HEK293T (cell line): ENCODE data around the gene SOX6.

Source experiments
- ARNT ChIP-seq: fragments of 450-650 bp; IDR thresholded peaks from 2 replicates; pipeline ENCODE4 v1.6.1; 2017; ENCODE audit warnings: mild to moderate bottlenecking
- BHLHE40 ChIP-seq: fragments of 450-650 bp; IDR thresholded peaks from 2 replicates; pipeline ENCODE4 v1.6.1; 2016; ENCODE audit warnings: mild to moderate bottlenecking, moderate library complexity, borderline replicate concordance
- ELF4 ChIP-seq: fragments of 450-650 bp; IDR thresholded peaks from 2 replicates; pipeline ENCODE4 v1.6.1; 2017; ENCODE audit warnings: antibody characterized with exemption
- FOXA1 ChIP-seq: fragments of 450-650 bp; IDR thresholded peaks from 2 replicates; pipeline ENCODE4 v1.6.1; 2016; ENCODE audit warnings: mild to moderate bottlenecking
- FOXK2 ChIP-seq: fragments of 450-650 bp; IDR thresholded peaks from 2 replicates; pipeline ENCODE4 v1.6.1; 2016; ENCODE audit warnings: mild to moderate bottlenecking
- FOXM1 ChIP-seq: fragments of 450-650 bp; IDR thresholded peaks from 2 replicates; pipeline ENCODE4 v1.6.1; 2017; ENCODE audit warnings: mild to moderate bottlenecking, borderline replicate concordance
- L3MBTL2 ChIP-seq: fragments of 450-650 bp; conservative IDR thresholded peaks from 2 replicates; pipeline ENCODE4 v1.6.1; 2016; ENCODE audit warnings: mild to moderate bottlenecking
- LEF1 ChIP-seq: fragments of 450-650 bp; IDR thresholded peaks from 2 replicates; pipeline ENCODE4 v1.6.1; 2017; ENCODE audit warnings: mild to moderate bottlenecking, borderline replicate concordance
- NFRKB ChIP-seq: fragments of 450-650 bp; IDR thresholded peaks from 2 replicates; pipeline ENCODE4 v1.6.1; 2016; ENCODE audit warnings: mild to moderate bottlenecking, moderate library complexity
- PKNOX1 ChIP-seq: fragments of 450-650 bp; IDR thresholded peaks from 2 replicates; pipeline ENCODE4 v1.6.1; 2016
- SP1 ChIP-seq: fragments of 450-650 bp; IDR thresholded peaks from 2 replicates; pipeline ENCODE4 v1.6.1; 2017
- SUZ12 ChIP-seq: fragments of 450-650 bp; IDR thresholded peaks from 2 replicates; pipeline ENCODE4 v1.6.1; 2016; ENCODE audit warnings: mild to moderate bottlenecking
- TARDBP ChIP-seq: fragments of 450-650 bp; IDR thresholded peaks from 2 replicates; pipeline ENCODE4 v1.6.1; 2016
- ZNF384 ChIP-seq: fragments of 450-650 bp; IDR thresholded peaks from 2 replicates; pipeline ENCODE4 v1.6.1; 2016

- no peak for TF ChIP-seq FOXM1
- TF ChIP-seq FOXA1: no peak
- TF ChIP-seq SUZ12: no peak
- TF ChIP-seq TARDBP: no peak
- TF ChIP-seq SP1: no peak
- TF ChIP-seq FOXK2: no peak
- no peak for TF ChIP-seq NFRKB
- no peak for TF ChIP-seq LEF1
- no peak for TF ChIP-seq ZNF384
- TF ChIP-seq BHLHE40: no peak
- no peak for TF ChIP-seq L3MBTL2
- TF ChIP-seq ARNT: no peak
- no peak for TF ChIP-seq PKNOX1
- no peak for TF ChIP-seq ELF4
Observed at GRCh38 chr11:16341853-16342252, 14.5 kb downstream of the SOX6 start.
